Ramos (cell line): ENCODE measurements around the gene TTF1.

Source experiments
- in situ Hi-C: fragments of 300-500 bp; cut with MboI; formaldehyde crosslinking; loops from one replicate; pipeline ENCODE4 v1.14.3; 2022; ENCODE audit warnings: low sequenced_read_pairs; ENCODE audit not compliant: unreplicated experiment

Gene TTF1

GRCh38 chr9:132413926-132414325, 7.3 kb upstream of the TTF1 start:
- in situ Hi-C loops = loop anchor here (5.0 kb wide), 1 partner anchor 163 kb away; no protein-coding TSS in a partner anchor

GRCh38 chr9:132412089-132412488, 5.4 kb upstream of the TTF1 start:
- in situ Hi-C loops = loop anchor here (5.0 kb wide), 1 partner anchor 165 kb away; no protein-coding TSS in a partner anchor

- in situ Hi-C loops = loop anchor here (5.0 kb wide), 1 partner anchor 166 kb away; no protein-coding TSS in a partner anchor
Measured at GRCh38 chr9:132411091-132411508, 4.5 kb upstream of the TTF1 start.

- in situ Hi-C loops = loop anchor here (5.0 kb wide), 1 partner anchor 167 kb away; no protein-coding TSS in a partner anchor
Measured at GRCh38 chr9:132410642-132411041, 4.0 kb upstream of the TTF1 start.

GRCh38 chr9:132409828-132410528, 3.3 kb upstream of the TTF1 start, which contains the start of gene CFAP77:
TSS of gene CFAP77 (plus strand) at chr9:132410211. CDS start at chr9:132410272, 61 bp downstream.
- in situ Hi-C loops = loop anchor here (5.0 kb wide), 1 partner anchor 167 kb away; no protein-coding TSS in a partner anchor

- in situ Hi-C loops = no loop called here
Measured at GRCh38 chr9:132408521-132408920, 1.9 kb upstream of the TTF1 start.

GRCh38 chr9:132407196-132407595, 556 bp upstream of the TTF1 start:
- in situ Hi-C loops = no loop called here

- in situ Hi-C loops = no loop called here
Measured at GRCh38 chr9:132404228-132404881, 2.3 kb downstream of the TTF1 start.

GRCh38 chr9:132401824-132402223, 4.8 kb downstream of the TTF1 start:
- in situ Hi-C loops = no loop called here

- in situ Hi-C loops = loop anchor here (25.0 kb wide), 2 partner anchors 733 to 1133 kb away; no protein-coding TSS in a partner anchor
Measured at GRCh38 chr9:132395560-132395959, 11.1 kb downstream of the TTF1 start.

GRCh38 chr9:132391449-132391848, 15.2 kb downstream of the TTF1 start:
- in situ Hi-C loops = loop anchor here (25.0 kb wide), 2 partner anchors 729 to 1129 kb away; no protein-coding TSS in a partner anchor

GRCh38 chr9:132390966-132391365, 15.7 kb downstream of the TTF1 start:
- in situ Hi-C loops = loop anchor here (25.0 kb wide), 2 partner anchors 729 to 1129 kb away; no protein-coding TSS in a partner anchor

GRCh38 chr9:132387133-132387532, 19.5 kb downstream of the TTF1 start:
- in situ Hi-C loops = loop anchor here (25.0 kb wide), 2 partner anchors 725 to 1125 kb away; no protein-coding TSS in a partner anchor

- in situ Hi-C loops = loop anchor here (25.0 kb wide), 2 partner anchors 722 to 1122 kb away; no protein-coding TSS in a partner anchor
Measured at GRCh38 chr9:132384376-132384775, 22.3 kb downstream of the TTF1 start.

GRCh38 chr9:132383462-132383883, 23.2 kb downstream of the TTF1 start:
- in situ Hi-C loops = loop anchor here (25.0 kb wide), 2 partner anchors 721 to 1121 kb away; no protein-coding TSS in a partner anchor

GRCh38 chr9:132381966-132382541, 24.6 kb downstream of the TTF1 start:
- in situ Hi-C loops = loop anchor here (25.0 kb wide), 2 partner anchors 720 to 1120 kb away; no protein-coding TSS in a partner anchor

GRCh38 chr9:132378416-132378815, 28.2 kb downstream of the TTF1 start:
- in situ Hi-C loops = loop anchor here (25.0 kb wide), 2 partner anchors 716 to 1116 kb away; no protein-coding TSS in a partner anchor

GRCh38 chr9:132377769-132378168, 28.9 kb downstream of the TTF1 start:
- in situ Hi-C loops = loop anchor here (25.0 kb wide), 2 partner anchors 715 to 1115 kb away; no protein-coding TSS in a partner anchor

- in situ Hi-C loops = no loop called here
Measured at GRCh38 chr9:132372177-132373095, 34.2 kb downstream of the TTF1 start.
